MCF 10A (cell line): Measurements from ENCODE around the gene METTL4. TPM values are rescaled to one million over a fixed set of nuclear protein-coding genes. Genes with fewer than 3 reads are reported as not detected.
A peak's percentile ranks its signal among the peaks of the same experiment; 100 is the strongest.

ENCODE experiments used
- BruUV-seq: library from RNA; stranded (reverse); fragments of 400-500 nt; replicated peaks from 2 replicates; lab custom pipeline; 2021; lab: Mats Ljungman, UMichigan
- CTCF ChIA-PET: fragments of 300-600 bp; sonication (Branson Sonifier 250); formaldehyde crosslinking; extraction: SDS; loops from one replicate; lab custom pipeline; 2021; ENCODE audit warnings: antibody characterized with exemption, inconsistent platforms; lab: Yijun Ruan, JAX
- POLR2A ChIA-PET: fragments of 300-600, 350-650 bp; sonication (Branson Sonifier 250); formaldehyde crosslinking; extraction: SDS; loops from one replicate; lab custom pipeline; 2020; ENCODE audit warnings: antibody characterized with exemption, inconsistent platforms; lab: Yijun Ruan, JAX
- DNase-seq: peaks from one replicate; pipeline ENCODE4 v3.0.0-alpha.2; 2018; ENCODE audit not compliant: unreplicated experiment
- H3K27ac Mint-ChIP-seq: one replicate; pipeline ENCODE4 v1.8.0; 2022; ENCODE audit warnings: mild to moderate bottlenecking, low read depth, mixed read lengths; ENCODE audit not compliant: unreplicated experiment
- H3K27me3 Mint-ChIP-seq: one replicate; pipeline ENCODE4 v1.8.0; 2022; ENCODE audit warnings: mixed read lengths; ENCODE audit not compliant: insufficient read depth, unreplicated experiment
- H3K36me3 Mint-ChIP-seq: one replicate; pipeline ENCODE4 v1.8.0; 2022; ENCODE audit warnings: mild to moderate bottlenecking, moderate library complexity, mixed read lengths; ENCODE audit not compliant: insufficient read depth, unreplicated experiment
- H3K4me1 Mint-ChIP-seq: one replicate; pipeline ENCODE4 v1.8.0; 2022; ENCODE audit warnings: mixed read lengths; ENCODE audit not compliant: insufficient read depth, unreplicated experiment
- H3K4me3 Mint-ChIP-seq: one replicate; pipeline ENCODE4 v1.8.0; 2022; ENCODE audit warnings: mild to moderate bottlenecking, moderate library complexity, mixed read lengths; ENCODE audit not compliant: unreplicated experiment
- H3K9me3 Mint-ChIP-seq: one replicate; pipeline ENCODE4 v1.8.0; 2022; ENCODE audit warnings: mixed read lengths; ENCODE audit not compliant: unreplicated experiment
- intact Hi-C: fragments of 100-400 bp; cut with micrococcal nuclease; formaldehyde crosslinking; loops from 2 replicates; pipeline ENCODE4 v1.14.1; 2022
- total RNA-seq: library from RNA; stranded (reverse); gene quantifications from 2 replicates; pipeline ENCODE4 v1.2.3, GENCODE V29; 2022
- TF ChIP-seq, protein P1 (sequence below): fragments of 200-600 bp; IDR thresholded peaks from one replicate; pipeline ENCODE4 v1.8.0; 2022; ENCODE audit warnings: antibody characterized with exemption, mild to moderate bottlenecking; ENCODE audit not compliant: unreplicated experiment

The METTL4 gene
- total RNA-seq, 1 experiment from 2014 or later, result 11.8 TPM

DNA sequence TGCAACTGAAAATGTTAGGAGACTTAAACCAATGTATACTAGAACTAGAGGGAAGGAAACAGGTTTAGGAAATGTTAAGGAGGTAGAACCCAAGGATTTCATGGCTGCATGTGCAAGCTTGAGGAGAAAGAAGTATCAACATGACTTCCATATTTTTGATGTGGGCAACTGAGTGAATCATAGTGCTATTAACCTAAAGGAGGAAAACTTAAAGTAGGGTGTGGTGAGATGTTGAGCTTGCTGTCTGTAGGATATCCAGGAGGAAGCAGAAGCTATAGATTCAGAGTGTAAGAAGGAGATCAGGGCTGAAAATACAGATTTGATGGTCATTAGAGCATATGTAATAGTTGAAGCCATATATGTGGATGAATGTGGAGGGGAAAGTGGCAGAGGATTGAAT is 31.5 kb upstream of the METTL4 start:
- intact Hi-C loops, result no loop called here
- ChIA-PET POLR2A (no interaction called here), CTCF (interaction anchor here (0.6 kb wide), 1 partner anchor 25 kb away, joined by 3 read pairs; no protein-coding TSS in a partner anchor)
- Mint-ChIP-seq H3K27ac (no peak overlapping the region), H3K9me3 (no peaks in the 10 kb centered on the region), H3K36me3 (peaks cover 7% of the 10 kb centered on the region), H3K4me3 (no peak overlapping the region), H3K27me3 (no peaks in the 10 kb centered on the region), H3K4me1 (peaks cover 19% of the 10 kb centered on the region)
- TF ChIP-seq, protein P1, sequence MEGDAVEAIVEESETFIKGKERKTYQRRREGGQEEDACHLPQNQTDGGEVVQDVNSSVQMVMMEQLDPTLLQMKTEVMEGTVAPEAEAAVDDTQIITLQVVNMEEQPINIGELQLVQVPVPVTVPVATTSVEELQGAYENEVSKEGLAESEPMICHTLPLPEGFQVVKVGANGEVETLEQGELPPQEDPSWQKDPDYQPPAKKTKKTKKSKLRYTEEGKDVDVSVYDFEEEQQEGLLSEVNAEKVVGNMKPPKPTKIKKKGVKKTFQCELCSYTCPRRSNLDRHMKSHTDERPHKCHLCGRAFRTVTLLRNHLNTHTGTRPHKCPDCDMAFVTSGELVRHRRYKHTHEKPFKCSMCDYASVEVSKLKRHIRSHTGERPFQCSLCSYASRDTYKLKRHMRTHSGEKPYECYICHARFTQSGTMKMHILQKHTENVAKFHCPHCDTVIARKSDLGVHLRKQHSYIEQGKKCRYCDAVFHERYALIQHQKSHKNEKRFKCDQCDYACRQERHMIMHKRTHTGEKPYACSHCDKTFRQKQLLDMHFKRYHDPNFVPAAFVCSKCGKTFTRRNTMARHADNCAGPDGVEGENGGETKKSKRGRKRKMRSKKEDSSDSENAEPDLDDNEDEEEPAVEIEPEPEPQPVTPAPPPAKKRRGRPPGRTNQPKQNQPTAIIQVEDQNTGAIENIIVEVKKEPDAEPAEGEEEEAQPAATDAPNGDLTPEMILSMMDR, result no peak
- DNase-seq, result no peak
- BruUV-seq, result no TSS peak

DNA sequence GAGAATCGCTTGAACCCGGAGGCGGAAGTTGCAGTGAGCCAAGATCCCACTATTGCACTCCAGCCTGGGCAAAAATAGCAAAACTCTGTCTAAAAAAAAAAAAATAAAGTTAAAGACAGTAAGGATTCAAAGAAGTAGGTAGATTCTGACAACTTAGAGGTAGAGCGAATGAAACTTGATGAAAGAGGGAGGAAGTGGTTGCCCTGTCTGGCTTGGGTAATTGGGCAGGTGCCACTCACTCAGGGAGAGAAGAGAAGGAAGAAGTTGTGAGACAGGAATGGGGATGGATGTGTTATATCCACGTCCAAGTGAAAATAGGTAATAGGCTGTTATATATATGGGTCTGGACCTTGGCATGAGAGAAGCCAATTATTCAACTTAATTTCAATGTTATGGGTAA is 26.3 kb upstream of the METTL4 start:
- TF ChIP-seq, protein P1, result no peak
- Mint-ChIP-seq H3K27me3 (no peaks in the 10 kb centered on the region), H3K27ac (no peak overlapping the region), H3K4me3 (no peak overlapping the region), H3K4me1 (peaks cover 12% of the 10 kb centered on the region), H3K36me3 (peaks cover 6% of the 10 kb centered on the region), H3K9me3 (no peaks in the 10 kb centered on the region)
- intact Hi-C loops, result no loop called here
- CTCF ChIA-PET, result no interaction called here
- POLR2A ChIA-PET, result no interaction called here
- BruUV-seq, result no TSS peak
- DNase-seq, result no peak

DNA sequence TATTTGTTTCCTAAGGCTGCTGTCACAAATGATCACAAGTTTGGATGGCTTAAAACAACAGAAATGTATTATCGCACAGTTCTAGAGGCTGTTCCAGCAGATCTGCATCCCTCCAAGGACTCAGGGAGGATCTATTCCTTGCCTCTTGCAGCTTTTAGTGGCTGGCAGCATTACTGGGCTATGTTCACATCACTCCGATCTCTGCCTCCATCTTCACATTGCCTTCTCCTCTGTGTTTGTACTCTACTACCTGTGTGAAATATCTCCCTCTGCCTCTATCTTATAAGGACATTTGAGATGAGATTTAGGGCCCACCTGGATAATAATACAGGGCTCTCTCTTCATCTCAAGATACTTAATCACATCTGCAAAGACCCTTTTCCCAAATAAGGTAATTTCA is 19.0 kb upstream of the METTL4 start:
- TF ChIP-seq, protein P1, result no peak
- CTCF ChIA-PET, result interaction anchor here (1.5 kb wide), 1 partner anchor 10 kb away, joined by 3 read pairs; no protein-coding TSS in a partner anchor
- Mint-ChIP-seq H3K36me3 (peaks cover 10% of the 10 kb centered on the region), H3K27me3 (no peaks in the 10 kb centered on the region), H3K4me3 (no peak overlapping the region), H3K4me1 (peaks cover 14% of the 10 kb centered on the region), H3K27ac (no peak overlapping the region), H3K9me3 (no peaks in the 10 kb centered on the region)
- no peak for DNase-seq
- BruUV-seq, result no TSS peak
- POLR2A ChIA-PET, result interaction anchor here (0.8 to 9.6 kb wide), 4 partner anchors 17 to 121 kb away, joined by 3 to 83 read pairs (median 23); partner anchors contain the start of genes METTL4, NDC80 and SMCHD1
- intact Hi-C loops, result no loop called here

DNA sequence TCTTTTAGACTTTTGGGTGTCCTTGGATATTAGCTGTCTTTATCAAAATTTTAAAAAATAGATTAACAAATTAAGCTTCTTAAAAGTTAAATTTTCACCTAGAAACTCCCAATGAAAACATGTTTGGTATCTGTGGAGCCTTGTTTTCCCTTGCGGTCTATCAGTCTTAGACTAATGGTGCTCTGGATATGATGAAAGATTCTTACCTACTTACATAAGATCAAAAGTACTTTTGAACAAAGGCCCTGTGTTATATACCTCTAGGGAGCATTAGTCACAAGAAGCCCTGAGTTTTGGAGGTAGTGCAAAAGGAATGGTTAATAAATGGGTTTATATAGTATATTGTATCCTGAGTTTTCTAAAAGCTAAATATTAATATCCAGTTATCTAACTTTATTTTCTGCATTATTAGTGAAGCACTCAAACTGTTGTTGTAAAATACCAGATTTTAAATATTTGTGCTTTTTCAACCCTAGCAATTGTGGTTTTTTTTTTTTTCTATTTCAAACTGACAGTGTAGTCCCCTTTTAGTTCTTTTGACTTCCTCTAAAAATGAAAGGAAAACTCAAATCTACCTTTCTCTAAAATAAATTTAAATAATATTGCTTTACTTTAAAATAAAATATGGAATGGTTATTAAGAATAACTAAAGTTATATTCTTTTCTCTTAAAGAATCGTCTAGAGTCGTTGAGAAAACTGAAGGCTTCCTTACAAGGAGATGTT is 18.2 kb upstream of the METTL4 start:
- TSS peak; percentile 12 for BruUV-seq
- TF ChIP-seq, protein P1, result no peak
- H3K9me3 Mint-ChIP-seq, result no peaks in the 10 kb centered on the region
- peaks cover 10% of the 10 kb centered on the region for H3K36me3 Mint-ChIP-seq
- CTCF ChIA-PET, result interaction anchor here (0.5 to 1.5 kb wide), 4 partner anchors 10 to 305 kb away, joined by 3 to 6 read pairs (median 3); no protein-coding TSS in a partner anchor
- intact Hi-C loops, result no loop called here
- H3K27me3 Mint-ChIP-seq, result no peaks in the 10 kb centered on the region
- no peak overlapping the region for H3K4me3 Mint-ChIP-seq
- POLR2A ChIA-PET, result interaction anchor here (0.6 to 9.6 kb wide), 10 partner anchors 10 to 725 kb away, joined by 3 to 83 read pairs (median 4); partner anchors contain the start of genes METTL4, NDC80 and SMCHD1
- peak; percentile 56 for DNase-seq
- H3K27ac Mint-ChIP-seq, result peak overlapping the region; percentile 85
- peaks cover 14% of the 10 kb centered on the region for H3K4me1 Mint-ChIP-seq
